ENCODE data around the gene YOD1. TPM values are rescaled to one million over a fixed set of nuclear protein-coding genes. Genes with fewer than 3 reads are reported as not detected.

Gene YOD1
- total and polyA plus RNA-seq, 2 of the 13 experiments (the other 11 are each of a cell fraction or from before 2014, with no cell fraction given) = 3.4 to 9.1 TPM

- TF ChIP-seq ZNF749 (CRISPR knock-in tag; IDR thresholded peaks at IDR 0.05; ENCODE audit: borderline replicate concordance) = no peak
- no peak for TF ChIP-seq ZNF225 (CRISPR knock-in tag; IDR thresholded peaks at IDR 0.05)
Measured at GRCh38 chr1:207079706-207080241, 28.8 kb upstream of the YOD1 start (continued).

GRCh38 chr1:207078578-207079132 lies 27.6 kb upstream of the YOD1 start:
- ATAC-seq = no peak
- CTCF ChIA-PET (ENCODE audit: low intra/inter-chr PET ratio, low total read pairs) = interaction anchor here (1.6 to 2.5 kb wide), 3 partner anchors 29 to 143 kb away, joined by 7 to 14 read pairs (median 9); partner anchors contain the start of gene YOD1
- intact Hi-C loops (cut with micrococcal nuclease; ENCODE audit: unreplicated experiment) (loop anchor here (1.0 to 10.0 kb wide), 2 partner anchors 143 to 344 kb away; no protein-coding TSS in a partner anchor), in situ Hi-C loops (cut with HindIII; ENCODE audit: extremely low pct_ligation_motif_present, low pct_unique_long_range_greater_than_20kb) (loop anchor here (10.0 kb wide), 1 partner anchor 144 kb away; no protein-coding TSS in a partner anchor)
- Histone ChIP-seq H3K9ac (ENCODE audit: insufficient read depth, low read depth, low read length) (no peak overlapping the region), H3K4me2 (ENCODE audit: low read depth, low read length) (no peak overlapping the region), H3K4me3 (replicated peaks in 1 of 3; ENCODE audit: insufficient read depth in 1 of 3, low read depth in 2 of 3, low read length in 3 of 3) (no peak overlapping the region), H4K20me1 (ENCODE audit: insufficient read depth, low read length) (no peaks in the 10 kb centered on the region), H3K27me3 (ENCODE audit: control insufficient read depth in 1 of 2, insufficient read depth in 2 of 2, low read length in 2 of 2) (no peaks in the 10 kb centered on the region), H3K36me3 (replicated peaks in 1 of 2; ENCODE audit: control insufficient read depth in 1 of 2, insufficient read depth in 2 of 2, low read length in 2 of 2) (no peaks in the 10 kb centered on the region), H3K27ac (ENCODE audit: extremely low read length, insufficient read depth, low read length) (no peak overlapping the region), H3K9me3 (ENCODE audit: low read length) (no peaks in the 10 kb centered on the region), H2AFZ (ENCODE audit: low read length) (no peak overlapping the region), H3K79me2 (ENCODE audit: insufficient read depth, low read length) (no peaks in the 10 kb centered on the region), H3K4me1 (ENCODE audit: insufficient read depth, low read length) (0 out of 2 replicates have a peak, but pooled peaks cover 6% of the 10 kb centered on the region)
- no peak for FAIRE-seq
- POLR2A ChIA-PET = no interaction called here
- WGBS (ENCODE audit: low lambda C conversion rate) = 83% methylated on average over 11 of the region's 11 CpGs
- no TSS peak for BruUV-seq (replicated peaks)
- TF ChIP-seq HMGXB4 (CRISPR knock-in tag; IDR thresholded peaks at IDR 0.05; ENCODE audit: borderline replicate concordance in 1 of 2, low read depth in 1 of 2) = no peak
- TF ChIP-seq CCAR2 (optimal IDR thresholded peaks at IDR 0.05; ENCODE audit: low read depth, low read length) = no peak
- TF ChIP-seq CAMTA2 (CRISPR knock-in tag; IDR thresholded peaks at IDR 0.05; ENCODE audit: borderline replicate concordance) = no peak
- TF ChIP-seq MXI1 (IDR thresholded peaks at IDR 0.05; ENCODE audit: borderline replicate concordance, low read depth, low read length) = no peak
- TF ChIP-seq SP5 (CRISPR knock-in tag; IDR thresholded peaks at IDR 0.05; ENCODE audit: borderline replicate concordance, low read depth) = no peak
- TF ChIP-seq ZNF580 (CRISPR knock-in tag; IDR thresholded peaks at IDR 0.05; ENCODE audit: borderline replicate concordance, low read depth) = no peak
- no peak for TF ChIP-seq RFX3 (CRISPR knock-in tag; IDR thresholded peaks at IDR 0.05)
- no peak for TF ChIP-seq SMYD3 (CRISPR knock-in tag; IDR thresholded peaks at IDR 0.05)
- TF ChIP-seq SKI (IDR thresholded peaks at IDR 0.05; ENCODE audit: partially characterized antibody) = no peak
- no peak for TF ChIP-seq GLI4 (CRISPR knock-in tag; IDR thresholded peaks at IDR 0.05; ENCODE audit: borderline replicate concordance)
- no peak for TF ChIP-seq KDM1A (CRISPR knock-in tag; IDR thresholded peaks at IDR 0.05)
- TF ChIP-seq KLF15 (CRISPR knock-in tag; IDR thresholded peaks at IDR 0.05; ENCODE audit: borderline replicate concordance) = no peak
- TF ChIP-seq ZNF335 (CRISPR knock-in tag; IDR thresholded peaks at IDR 0.05) = no peak
- no peak for DNase-seq (ENCODE audit: low spot score)
